Measurements from ENCODE around the gene APLP2. TPM values are rescaled to one million over a fixed set of nuclear protein-coding genes. Genes with fewer than 3 reads are reported as not detected.

The APLP2 gene
- total and polyA plus RNA-seq, 2 donors (not counting 1 experiment from before 2014, with no cell fraction given): 409 to 508 TPM

DNA sequence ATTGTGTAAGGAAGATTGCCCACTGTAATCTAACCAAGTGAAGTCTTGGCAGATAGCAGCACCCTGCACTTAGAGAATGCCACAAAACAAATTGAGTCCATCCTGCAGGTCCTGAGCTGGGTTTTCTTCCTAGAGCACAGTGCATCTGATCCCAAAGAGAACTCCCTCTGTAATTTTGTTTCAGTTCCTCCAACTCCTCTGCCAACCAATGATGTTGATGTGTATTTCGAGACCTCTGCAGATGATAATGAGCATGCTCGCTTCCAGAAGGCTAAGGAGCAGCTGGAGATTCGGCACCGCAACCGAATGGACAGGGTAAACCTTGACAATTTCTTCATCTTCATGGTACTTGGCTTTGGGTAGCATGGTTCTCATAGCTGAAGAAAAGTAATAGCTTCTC is 56.8 kb downstream of the APLP2 start:
- no peaks in the 10 kb centered on the region for H3K9me3 ChIP-seq (ENCODE audit: control insufficient read depth, insufficient read depth, low read depth, low read length)
- no peaks in the 10 kb centered on the region for H4K20me1 ChIP-seq (ENCODE audit: control insufficient read depth, extremely low read depth, insufficient read depth, low read length)
- H3K4me2 ChIP-seq (ENCODE audit: extremely low read depth, insufficient read depth, low read length): no peak overlapping the region
- H3K27ac ChIP-seq (ENCODE audit: insufficient read depth, low read length): no peak overlapping the region
- no peak for DNase-seq (ENCODE audit: low read depth in 2 of 2)
- H3K36me3 ChIP-seq (ENCODE audit: control insufficient read depth, insufficient read depth, low read length): peaks cover 20% of the 10 kb centered on the region
- H3K27me3 ChIP-seq (ENCODE audit: control insufficient read depth, insufficient read depth, low read length): no peaks in the 10 kb centered on the region
- H3K79me2 ChIP-seq (ENCODE audit: control insufficient read depth, insufficient read depth, low read length): peaks cover 5% of the 10 kb centered on the region
- no peak overlapping the region for H3K9ac ChIP-seq (ENCODE audit: insufficient read depth, low read length)
- TF ChIP-seq, protein P1, sequence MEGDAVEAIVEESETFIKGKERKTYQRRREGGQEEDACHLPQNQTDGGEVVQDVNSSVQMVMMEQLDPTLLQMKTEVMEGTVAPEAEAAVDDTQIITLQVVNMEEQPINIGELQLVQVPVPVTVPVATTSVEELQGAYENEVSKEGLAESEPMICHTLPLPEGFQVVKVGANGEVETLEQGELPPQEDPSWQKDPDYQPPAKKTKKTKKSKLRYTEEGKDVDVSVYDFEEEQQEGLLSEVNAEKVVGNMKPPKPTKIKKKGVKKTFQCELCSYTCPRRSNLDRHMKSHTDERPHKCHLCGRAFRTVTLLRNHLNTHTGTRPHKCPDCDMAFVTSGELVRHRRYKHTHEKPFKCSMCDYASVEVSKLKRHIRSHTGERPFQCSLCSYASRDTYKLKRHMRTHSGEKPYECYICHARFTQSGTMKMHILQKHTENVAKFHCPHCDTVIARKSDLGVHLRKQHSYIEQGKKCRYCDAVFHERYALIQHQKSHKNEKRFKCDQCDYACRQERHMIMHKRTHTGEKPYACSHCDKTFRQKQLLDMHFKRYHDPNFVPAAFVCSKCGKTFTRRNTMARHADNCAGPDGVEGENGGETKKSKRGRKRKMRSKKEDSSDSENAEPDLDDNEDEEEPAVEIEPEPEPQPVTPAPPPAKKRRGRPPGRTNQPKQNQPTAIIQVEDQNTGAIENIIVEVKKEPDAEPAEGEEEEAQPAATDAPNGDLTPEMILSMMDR (conservative IDR thresholded peaks at IDR 0.05 in 1 of 2, IDR thresholded peaks at IDR 0.05 in 1 of 2; ENCODE audit: low read depth in 1 of 2, low read length in 2 of 2): no peak
- TF ChIP-seq EZH2 (IDR thresholded peaks at IDR 0.05; ENCODE audit: low read length, missing control alignments): no peak
- no peak overlapping the region for H2AFZ ChIP-seq (ENCODE audit: low read length)
- H3K4me1 ChIP-seq (ENCODE audit: control insufficient read depth, extremely low read depth, insufficient read depth, low read length): peaks cover 4% of the 10 kb centered on the region
- H3K4me3 ChIP-seq (replicated peaks in 1 of 4; ENCODE audit: control extremely low read depth in 1 of 4, insufficient read depth in 1 of 4, low read depth in 3 of 4, low read length in 4 of 4): no peak overlapping the region

DNA sequence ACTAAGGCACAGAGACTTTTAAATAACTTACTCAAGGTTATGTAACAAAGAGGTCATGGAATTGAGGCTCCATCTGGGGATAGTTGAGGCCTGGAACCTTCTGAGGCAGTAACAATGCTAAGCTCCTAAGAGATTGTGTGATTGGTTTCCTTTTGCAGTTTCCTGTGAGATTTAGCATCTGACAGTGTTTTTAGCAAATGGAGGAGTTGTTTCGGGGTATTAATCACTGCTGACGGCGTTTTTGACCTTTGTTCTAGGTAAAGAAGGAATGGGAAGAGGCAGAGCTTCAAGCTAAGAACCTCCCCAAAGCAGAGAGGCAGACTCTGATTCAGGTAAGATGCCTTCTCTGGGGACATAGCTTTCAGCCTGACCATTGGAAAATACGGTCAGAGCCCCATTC is 57.8 kb downstream of the APLP2 start:
- Histone ChIP-seq H2AFZ (ENCODE audit: low read length) (no peak overlapping the region), H3K4me2 (ENCODE audit: extremely low read depth, insufficient read depth, low read length) (no peak overlapping the region), H3K4me3 (replicated peaks in 1 of 4; ENCODE audit: control extremely low read depth in 1 of 4, insufficient read depth in 1 of 4, low read depth in 3 of 4, low read length in 4 of 4) (no peak overlapping the region), H4K20me1 (ENCODE audit: control insufficient read depth, extremely low read depth, insufficient read depth, low read length) (no peaks in the 10 kb centered on the region), H3K27me3 (ENCODE audit: control insufficient read depth, insufficient read depth, low read length) (no peaks in the 10 kb centered on the region), H3K27ac (ENCODE audit: insufficient read depth, low read length) (no peak overlapping the region), H3K9me3 (ENCODE audit: control insufficient read depth, insufficient read depth, low read depth, low read length) (no peaks in the 10 kb centered on the region), H3K9ac (ENCODE audit: insufficient read depth, low read length) (no peak overlapping the region), H3K36me3 (ENCODE audit: control insufficient read depth, insufficient read depth, low read length) (peaks cover 19% of the 10 kb centered on the region), H3K79me2 (ENCODE audit: control insufficient read depth, insufficient read depth, low read length) (peaks cover 5% of the 10 kb centered on the region), H3K4me1 (ENCODE audit: control insufficient read depth, extremely low read depth, insufficient read depth, low read length) (peaks cover 4% of the 10 kb centered on the region)
- DNase-seq (ENCODE audit: low read depth in 2 of 2): no peak
- TF ChIP-seq, protein P1 (conservative IDR thresholded peaks at IDR 0.05 in 1 of 2, IDR thresholded peaks at IDR 0.05 in 1 of 2; ENCODE audit: low read depth in 1 of 2, low read length in 2 of 2): no peak
- TF ChIP-seq EZH2 (IDR thresholded peaks at IDR 0.05; ENCODE audit: low read length, missing control alignments): no peak

DNA sequence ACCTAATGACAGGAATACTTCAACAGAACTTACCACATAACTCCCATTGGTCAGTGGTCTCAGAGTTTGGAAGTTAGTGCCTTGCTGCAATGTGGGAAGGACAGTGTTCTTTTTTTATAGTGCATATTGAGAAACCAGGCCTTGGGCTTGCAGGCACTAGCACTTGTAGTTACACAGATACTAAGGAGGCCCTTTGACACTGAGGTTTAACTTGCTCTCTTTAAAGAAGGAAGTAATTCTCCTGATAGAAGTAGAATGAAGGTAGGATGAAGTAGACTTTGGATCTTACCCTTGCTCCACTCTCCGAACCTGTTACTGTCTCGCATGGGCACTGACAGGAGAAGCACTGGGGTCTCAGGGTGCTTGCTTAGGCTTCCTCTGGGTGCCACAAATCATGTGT is 58.9 kb downstream of the APLP2 start:
- H3K9ac ChIP-seq (ENCODE audit: insufficient read depth, low read length): no peak overlapping the region
- TF ChIP-seq, protein P1 (conservative IDR thresholded peaks at IDR 0.05 in 1 of 2, IDR thresholded peaks at IDR 0.05 in 1 of 2; ENCODE audit: low read depth in 1 of 2, low read length in 2 of 2): no peak
- TF ChIP-seq EZH2 (IDR thresholded peaks at IDR 0.05; ENCODE audit: low read length, missing control alignments): no peak
- H3K4me2 ChIP-seq (ENCODE audit: extremely low read depth, insufficient read depth, low read length): no peak overlapping the region
- H4K20me1 ChIP-seq (ENCODE audit: control insufficient read depth, extremely low read depth, insufficient read depth, low read length): no peaks in the 10 kb centered on the region
- H3K36me3 ChIP-seq (ENCODE audit: control insufficient read depth, insufficient read depth, low read length): peaks cover 15% of the 10 kb centered on the region
- no peak overlapping the region for H3K27ac ChIP-seq (ENCODE audit: insufficient read depth, low read length)
- no peaks in the 10 kb centered on the region for H3K27me3 ChIP-seq (ENCODE audit: control insufficient read depth, insufficient read depth, low read length)
- H3K9me3 ChIP-seq (ENCODE audit: control insufficient read depth, insufficient read depth, low read depth, low read length): no peaks in the 10 kb centered on the region
- peaks cover 5% of the 10 kb centered on the region for H3K79me2 ChIP-seq (ENCODE audit: control insufficient read depth, insufficient read depth, low read length)
- peaks cover 4% of the 10 kb centered on the region for H3K4me1 ChIP-seq (ENCODE audit: control insufficient read depth, extremely low read depth, insufficient read depth, low read length)
- no peak overlapping the region for H3K4me3 ChIP-seq (replicated peaks in 1 of 4; ENCODE audit: control extremely low read depth in 1 of 4, insufficient read depth in 1 of 4, low read depth in 3 of 4, low read length in 4 of 4)
- H2AFZ ChIP-seq (ENCODE audit: low read length): no peak overlapping the region
- DNase-seq (ENCODE audit: low read depth in 2 of 2): no peak
